HG03439 (cell line): ENCODE measurements around the gene MYO1F.

ENCODE experiments used
- ATAC-seq: cut with Tn5 transposase; IDR thresholded peaks from one replicate; pipeline ENCODE4 v1.9.1; 2021; ENCODE audit warnings: mild to moderate bottlenecking, moderate library complexity; ENCODE audit not compliant: unreplicated experiment

MYO1F gene

DNA sequence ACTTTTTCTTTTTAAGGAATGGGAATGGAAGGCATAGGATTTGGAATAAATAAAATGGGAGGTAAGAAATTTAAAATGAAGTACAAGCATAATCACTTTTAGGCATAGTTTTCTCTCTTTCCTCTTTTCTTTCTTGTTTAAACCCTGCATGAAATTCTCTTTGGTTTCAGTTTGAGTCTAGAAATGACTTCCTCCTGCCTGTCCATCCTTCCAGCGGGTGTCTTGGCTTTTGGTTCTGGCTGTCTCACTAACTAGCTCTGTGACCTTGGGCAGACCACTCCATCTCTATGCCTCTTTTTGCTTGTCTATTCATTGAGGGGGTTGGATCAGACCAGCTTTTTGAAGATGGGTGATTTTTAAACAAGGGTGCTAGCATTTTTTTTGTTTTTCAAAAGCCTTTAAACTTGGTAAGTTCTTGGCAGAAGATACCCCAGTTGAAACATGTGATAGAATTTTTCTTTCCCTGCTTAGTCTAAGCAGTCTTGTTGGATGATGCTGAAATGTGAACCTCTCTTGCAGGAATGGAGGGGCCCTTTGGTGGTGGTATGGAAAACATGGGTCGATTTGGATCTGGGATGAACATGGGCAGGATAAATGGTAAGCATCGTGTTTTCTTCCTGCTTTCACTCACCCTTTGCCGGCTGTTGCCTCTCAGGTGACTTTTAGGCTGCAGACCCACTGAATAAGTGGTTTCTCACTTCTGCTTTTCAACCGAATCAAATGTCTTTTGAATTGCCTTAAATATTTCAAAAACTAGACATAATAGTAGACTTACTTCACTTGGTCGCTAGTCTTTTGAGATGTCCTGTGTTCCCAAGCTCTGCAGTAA lies 103.4 kb downstream of the MYO1F start:
- ATAC-seq, result peak; percentile 44
